Measurements from ENCODE around the gene PLEKHG4. TPM values are rescaled to one million over a fixed set of nuclear protein-coding genes. Genes with fewer than 3 reads are reported as not detected.

The PLEKHG4 gene
- polyA plus RNA-seq, 1 donor = 14.2 TPM

DNA sequence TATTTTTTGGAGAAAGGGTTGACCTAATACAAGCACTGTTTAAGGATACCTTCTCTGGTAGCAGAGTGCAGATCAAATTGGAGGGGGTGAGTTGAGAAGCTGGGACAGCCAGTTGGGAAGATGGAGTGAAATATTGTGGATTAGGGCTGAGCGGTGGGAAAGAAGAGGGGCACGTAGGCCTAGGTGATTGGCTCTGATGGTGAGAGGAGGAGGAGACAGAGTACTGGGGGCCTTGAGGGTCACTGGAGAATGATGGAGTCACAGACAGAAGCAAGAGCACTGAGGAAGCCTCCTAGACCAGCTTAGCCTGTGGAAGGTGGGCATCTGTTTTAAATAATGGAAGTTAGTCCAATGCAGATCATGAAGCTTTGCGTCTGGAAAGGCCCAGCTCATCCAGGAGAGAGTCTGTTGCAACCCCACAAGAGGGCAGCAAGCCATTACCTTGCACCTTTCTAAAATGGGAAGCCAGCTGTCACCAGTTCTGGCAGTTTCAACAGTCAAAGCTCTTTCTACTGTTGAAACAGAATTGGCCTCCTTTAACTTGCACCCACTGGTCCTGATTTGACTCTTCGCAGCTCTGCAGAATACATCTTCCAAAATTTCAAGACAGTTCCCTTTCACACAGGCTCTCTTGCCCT, 18.8 kb upstream of the PLEKHG4 start:
- no peak for DNase-seq

DNA sequence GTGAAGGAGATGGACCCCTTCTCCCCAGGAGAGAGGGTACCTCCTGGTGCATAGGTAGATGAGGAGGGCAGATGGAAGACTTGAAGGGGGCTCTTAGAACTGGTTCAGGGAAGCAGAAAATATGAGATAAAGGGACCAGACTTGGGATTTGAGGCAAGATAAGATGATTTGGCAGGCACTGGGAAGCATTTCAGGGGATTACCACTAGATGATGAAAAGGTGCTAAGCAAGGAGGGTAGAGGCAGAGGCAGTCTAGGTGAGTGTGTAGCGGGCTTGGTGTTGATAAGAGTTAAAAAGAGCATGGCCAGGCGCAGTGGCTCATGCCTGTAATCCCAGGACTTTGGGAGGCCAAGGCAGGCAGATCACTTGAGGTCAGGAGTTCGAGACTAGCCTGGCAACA, 16.1 kb upstream of the PLEKHG4 start:
- no peak for DNase-seq

DNA sequence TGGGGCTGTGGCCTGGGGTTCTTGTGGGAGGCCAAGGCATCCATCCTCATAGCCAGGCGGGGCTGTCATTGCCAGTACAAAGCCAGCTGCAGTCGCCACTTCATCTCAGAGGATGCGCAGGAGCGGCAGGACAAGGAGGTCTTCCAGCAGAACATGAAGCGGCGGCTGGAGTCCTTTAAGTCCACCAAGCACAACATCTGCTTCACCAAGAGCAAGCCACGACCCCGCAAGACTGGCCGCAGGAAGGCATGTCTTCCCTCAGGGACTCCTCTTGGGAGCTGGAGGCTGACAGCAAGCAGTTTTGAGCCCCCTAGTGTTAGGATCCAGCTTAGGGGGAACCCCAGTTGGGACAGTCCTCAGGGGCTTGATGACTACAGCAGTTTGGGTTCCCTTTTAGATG, 15.1 kb upstream of the PLEKHG4 start:
- no peak for DNase-seq

DNA sequence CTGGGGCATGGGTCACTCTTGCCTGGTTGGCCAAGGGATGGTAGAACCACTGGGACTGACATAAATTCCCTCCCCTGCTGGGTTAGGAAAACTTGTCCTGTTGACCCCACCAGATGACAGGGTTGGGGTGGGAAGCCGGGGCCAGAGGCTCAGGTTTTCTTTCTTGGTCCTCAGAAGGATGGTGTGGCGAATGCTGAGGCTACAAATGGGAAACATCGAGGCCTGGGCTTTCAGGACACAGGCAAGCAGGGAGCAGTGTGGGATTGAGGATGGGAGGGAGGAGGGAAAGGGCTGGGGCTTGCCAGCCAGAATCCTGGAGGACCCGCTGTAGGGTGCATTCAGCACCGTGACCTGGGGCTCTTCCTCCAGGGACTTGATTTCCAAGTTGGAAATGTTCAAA, 14.5 kb upstream of the PLEKHG4 start:
- DNase-seq = no peak

DNA sequence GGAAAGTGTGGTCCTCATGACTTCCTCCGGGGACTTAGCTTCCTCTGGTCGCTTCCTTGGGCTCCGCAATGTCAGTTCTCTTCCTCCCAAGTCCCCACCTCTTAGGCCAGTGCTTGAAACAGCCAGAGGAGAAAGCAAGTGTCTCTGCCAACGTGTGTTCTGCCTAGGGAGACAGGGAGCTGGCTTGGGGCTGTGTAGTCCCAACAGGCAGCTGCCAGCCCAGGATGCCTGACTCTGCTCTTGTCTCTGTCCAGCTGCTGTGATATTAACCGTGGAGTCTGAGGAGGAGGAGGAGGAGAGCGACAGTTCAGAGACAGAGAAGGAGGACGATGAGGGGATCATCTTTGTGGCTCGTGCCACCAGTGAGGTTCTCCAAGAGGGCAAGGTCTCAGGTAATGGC, 13.5 kb upstream of the PLEKHG4 start:
- no peak for DNase-seq

DNA sequence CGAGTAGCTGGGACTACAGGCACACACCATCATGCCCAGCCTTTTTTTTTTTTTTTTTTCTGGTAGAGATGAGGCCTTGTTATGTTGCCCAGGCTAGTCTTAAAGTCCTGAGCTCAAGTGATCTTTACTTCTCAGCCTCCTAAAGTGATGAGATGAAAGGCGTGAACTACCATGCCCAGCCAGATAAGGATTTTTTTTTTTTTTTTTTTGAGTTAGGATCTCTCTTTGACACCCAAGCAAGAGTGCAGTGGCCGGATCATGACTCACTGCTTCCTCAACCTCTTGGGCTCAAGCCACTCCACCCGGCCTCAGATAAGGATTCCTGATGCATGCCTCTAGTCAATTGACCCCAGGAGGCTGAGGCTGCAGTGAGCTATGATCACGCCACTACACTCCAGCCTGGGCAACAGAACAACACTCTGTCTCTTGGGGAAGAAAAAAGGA, 11.2 kb upstream of the PLEKHG4 start:
- DNase-seq = no peak

DNA sequence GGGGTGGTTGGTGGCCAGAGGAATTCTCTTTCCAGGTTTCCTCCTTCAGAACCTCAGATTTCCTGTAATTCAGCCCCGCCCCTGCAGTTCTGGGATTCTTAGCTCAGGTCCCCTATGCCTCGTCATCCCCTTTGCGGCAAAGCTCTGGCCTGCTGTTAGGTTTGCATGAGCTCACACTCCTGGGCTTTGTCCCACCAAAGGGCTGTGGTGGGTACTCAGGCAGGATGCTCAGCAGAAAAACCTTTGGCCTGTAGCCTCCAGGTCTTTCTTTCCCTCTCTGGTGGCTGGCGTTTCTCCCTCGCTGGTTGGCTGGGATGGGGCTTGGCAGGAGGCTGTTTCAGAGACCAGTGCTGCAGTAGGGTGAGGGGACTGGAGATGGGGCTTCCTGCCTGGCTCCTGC, 9.6 kb upstream of the PLEKHG4 start:
- DNase-seq = no peak

DNA sequence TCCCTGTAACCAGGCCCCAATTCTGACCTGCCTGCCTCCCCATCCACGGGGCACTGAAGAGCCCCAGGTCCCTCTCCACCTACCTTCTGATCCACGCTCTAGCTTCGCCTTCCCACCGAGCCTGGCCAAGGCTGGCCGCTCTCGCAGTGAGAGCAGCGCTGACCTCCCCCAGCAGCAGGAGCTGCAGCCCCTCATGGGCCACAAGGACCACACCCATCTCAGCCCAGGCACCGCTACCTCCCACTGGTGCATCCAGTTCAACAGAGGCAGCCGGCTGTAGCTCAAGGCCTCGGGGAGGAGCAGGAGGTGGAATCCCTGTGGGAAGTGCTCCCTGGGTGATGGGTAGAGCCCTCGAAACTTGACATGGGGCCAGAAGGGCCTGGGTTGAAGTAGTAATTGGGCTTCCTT, 8.4 kb upstream of the PLEKHG4 start:
- DNase-seq = no peak

DNA sequence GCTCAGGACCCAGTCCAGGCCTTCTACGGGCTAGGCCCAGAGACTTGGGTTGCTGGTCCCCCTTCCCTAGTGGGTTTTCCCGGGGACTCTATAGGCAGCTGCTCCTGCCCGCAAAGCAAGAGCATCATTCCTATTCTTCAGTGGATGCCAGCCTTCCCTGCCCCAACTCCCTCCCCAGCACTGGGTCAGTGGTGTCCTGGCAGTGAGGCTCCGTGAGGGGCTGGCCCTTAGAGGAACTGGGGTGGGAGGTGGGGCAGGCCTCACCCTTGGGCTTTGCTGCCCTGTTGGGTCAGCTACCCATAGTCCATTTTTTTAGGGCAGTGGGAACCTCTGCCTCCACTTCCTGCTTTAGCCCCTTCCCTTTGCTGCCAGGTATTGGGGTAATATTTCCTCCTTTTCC, 7.9 kb upstream of the PLEKHG4 start:
- DNase-seq = no peak

DNA sequence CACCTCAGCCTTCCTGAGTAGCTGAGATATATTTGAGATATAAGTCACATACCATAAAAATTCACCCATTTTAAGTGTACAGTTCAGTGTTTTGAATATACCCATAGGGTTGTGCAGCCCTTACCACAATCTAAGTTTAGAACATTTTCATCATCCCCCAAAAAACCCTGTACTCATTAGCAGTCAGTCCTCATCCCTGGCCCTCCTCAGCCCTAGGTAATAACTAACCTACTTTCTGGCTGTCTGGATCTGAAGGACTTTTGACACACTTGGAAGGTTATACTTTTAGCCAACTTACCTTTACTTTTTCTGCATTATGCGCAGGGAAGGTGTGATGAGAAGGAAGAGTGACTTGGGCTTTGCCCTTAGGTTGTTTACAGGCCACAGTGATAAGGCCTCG, 4.0 kb upstream of the PLEKHG4 start:
- DNase-seq = no peak

DNA sequence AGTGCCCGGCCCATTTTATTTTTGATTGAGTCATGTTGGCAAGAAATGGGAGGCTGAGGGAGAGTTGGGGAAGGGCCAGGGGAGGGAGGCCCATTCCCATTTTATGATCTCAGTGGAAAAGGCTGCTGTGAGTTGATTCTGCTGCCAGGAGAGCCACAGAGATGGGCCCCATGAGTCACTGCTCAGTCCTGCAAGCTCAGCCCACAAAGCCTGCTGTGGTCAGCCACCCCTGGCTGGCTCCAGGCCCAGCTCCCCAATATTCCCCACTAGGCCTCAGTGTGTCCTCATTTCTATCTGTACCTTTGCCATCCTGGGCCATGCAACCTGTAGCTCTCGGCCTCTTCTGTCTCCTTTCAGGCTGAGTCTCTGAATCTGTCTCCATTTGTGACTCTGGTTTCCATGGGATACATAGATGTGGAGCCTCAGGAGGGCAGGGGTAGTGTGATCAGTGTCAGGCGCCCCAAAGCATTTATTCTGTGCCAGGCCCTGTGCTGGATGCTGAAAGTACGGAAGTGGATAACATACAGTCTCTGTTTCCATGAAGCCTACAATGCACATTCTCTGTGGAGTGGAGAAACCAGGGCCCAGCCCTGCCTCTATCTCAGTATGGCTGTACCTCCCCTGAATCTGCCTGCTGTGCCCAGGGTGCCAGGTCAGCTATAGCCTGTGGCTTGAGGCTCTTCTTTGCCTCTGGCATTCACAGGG, 1.9 kb upstream of the PLEKHG4 start:
- DNase-seq = no peak

DNA sequence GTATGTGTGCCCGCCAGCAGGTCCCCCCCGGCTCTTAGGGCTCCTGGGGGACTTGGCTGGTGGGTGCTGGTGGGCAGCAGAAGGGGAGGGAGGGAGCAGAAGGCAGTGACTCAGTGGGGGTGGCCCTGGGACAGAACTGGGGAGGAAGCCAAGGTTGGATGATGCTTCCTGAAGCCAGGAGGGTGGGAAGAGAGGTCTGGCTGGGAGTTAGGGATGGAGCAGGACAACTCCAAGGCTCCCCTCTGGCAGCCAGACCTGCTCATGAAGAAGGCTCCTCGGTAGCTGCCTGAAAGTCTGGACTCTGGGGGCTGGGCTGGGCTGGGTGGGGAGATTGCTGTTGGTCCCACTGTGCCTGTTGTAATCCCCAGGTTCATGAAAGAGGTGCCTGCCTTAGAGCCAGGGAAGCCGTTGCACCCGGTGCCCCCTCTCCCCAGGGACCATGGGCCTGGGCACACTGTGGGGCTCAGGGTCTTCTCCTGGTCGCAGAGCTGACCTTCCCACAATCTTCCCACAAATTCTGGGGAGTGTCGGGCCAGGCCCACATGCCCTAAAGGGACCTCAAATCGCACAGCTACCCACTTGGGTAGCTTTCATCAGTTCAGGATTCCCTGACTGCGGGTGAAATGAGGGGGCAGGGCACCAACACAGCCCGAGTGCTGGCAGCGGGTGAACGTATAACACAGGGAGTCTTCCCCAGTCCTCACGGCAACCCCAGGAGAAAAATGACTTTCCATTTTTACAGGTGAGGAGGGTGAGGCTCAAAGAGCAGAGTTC, 1.1 kb upstream of the PLEKHG4 start:
- DNase-seq = no peak

DNA sequence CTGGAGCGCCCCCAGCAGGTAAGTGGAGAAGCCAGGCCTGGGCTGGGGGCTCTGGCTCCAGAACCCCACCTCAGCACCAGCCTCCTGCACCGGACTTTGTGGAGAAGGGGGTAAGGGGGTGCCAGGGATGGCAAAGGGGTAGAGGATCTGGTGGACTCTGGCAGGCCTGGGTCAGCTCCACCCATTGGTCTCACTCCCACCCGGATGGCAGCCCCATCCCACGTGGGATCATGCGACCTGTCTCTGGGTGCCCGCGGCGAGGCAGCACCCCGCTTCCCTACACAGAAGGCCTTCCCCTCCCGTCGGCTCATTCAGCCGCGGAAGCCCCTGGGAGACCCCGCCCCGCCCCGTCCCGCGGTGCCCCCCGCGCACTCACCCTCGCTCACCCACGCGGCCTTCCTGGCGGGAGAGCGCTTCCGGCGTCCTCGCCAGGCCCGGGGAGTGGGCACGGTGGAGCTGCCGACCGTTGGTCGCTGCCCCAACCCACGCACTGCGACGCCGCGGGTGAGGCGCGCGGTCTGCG, 498 bp upstream of the PLEKHG4 start:
- DNase-seq = no peak

DNA sequence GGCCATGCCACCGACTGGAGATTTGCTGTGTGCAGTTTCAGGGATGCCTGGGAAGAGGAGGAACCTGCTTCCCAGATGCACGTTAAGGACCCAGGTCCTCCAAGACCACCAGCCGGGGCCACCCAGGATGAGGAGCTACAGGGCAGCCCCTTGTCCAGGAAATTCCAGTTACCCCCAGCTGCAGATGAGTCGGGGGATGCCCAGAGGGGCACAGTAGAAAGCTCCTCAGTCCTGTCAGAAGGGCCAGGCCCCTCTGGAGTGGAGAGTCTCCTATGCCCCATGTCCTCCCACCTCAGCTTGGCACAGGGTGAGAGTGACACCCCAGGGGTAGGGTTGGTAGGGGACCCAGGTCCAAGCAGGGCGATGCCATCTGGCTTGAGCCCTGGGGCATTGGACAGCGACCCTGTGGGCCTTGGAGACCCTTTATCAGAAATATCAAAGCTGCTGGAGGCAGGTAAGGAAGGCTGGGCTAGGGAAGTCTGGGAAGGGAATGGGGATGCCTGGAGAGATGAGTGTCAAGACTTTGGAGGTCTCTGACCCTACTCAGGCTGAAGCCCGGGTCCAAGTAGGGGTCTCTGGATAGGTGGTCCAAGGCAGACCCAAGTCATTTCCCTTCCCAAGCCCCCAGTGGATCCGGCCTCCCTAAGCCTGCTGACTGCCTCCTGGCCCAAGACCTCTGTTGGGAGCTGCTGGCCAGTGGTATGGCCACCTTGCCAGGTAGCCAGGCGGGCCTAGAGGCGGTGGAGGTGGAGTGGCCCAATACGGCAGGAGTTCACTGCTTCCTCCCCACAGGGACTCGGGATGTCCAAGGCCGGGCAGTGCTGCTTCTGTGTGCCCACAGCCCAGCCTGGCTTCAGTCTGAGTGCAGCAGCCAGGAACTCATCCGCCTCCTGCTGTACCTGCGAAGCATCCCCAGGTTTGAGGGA, 1.0 kb downstream of the PLEKHG4 start:
- DNase-seq = no peak

DNA sequence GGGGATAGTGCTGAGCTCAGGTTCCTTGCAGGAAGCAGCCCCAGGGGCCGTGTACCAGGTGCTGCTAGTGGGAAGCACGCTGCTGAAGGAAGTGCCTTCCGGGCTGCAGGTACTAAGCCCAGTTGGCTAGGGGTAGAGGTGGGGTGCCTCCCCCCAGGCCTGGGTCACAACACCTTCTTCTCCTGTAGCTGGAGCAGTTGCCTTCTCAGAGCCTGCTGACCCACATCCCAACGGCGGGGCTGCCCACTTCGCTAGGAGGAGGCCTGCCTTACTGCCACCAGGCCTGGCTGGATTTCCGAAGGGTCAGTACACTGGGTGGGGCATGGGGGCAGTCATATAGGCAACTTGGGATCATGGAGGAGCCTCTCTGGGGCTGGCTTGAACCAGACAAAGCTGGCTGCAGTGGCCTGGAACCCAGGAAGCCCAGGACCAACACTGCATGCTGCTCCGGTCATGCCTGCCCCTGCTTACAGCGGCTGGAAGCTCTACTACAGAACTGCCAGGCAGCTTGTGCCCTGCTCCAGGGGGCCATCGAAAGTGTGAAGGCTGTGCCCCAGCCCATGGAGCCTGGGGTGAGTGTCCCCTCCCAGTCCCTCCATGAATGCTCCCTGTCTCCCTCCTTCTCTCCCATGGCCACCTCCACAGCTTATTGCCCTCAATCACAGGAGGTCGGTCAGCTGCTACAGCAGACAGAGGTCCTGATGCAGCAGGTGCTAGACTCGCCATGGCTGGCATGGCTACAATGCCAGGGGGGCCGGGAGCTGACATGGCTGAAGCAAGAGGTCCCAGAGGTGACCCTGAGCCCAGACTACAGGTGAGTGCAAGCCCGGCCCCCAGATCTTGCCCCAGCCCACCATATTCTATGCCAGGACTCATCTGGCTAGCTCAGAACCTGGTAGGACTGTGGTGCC, 2.5 kb downstream of the PLEKHG4 start:
- no peak for DNase-seq

DNA sequence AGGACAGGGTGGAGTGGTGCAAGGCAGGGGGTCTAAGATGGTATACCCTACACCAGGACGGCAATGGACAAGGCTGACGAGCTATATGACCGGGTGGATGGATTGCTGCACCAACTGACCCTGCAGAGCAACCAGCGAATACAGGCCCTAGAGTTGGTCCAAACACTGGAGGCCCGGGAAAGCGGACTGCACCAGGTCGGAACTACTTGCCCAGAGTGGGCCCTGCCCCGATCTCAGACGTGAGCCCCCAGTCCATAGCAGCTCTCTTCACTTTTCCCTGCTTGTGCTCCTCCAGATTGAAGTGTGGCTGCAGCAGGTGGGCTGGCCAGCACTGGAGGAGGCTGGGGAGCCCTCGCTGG, 3.1 kb downstream of the PLEKHG4 start:
- DNase-seq = no peak

DNA sequence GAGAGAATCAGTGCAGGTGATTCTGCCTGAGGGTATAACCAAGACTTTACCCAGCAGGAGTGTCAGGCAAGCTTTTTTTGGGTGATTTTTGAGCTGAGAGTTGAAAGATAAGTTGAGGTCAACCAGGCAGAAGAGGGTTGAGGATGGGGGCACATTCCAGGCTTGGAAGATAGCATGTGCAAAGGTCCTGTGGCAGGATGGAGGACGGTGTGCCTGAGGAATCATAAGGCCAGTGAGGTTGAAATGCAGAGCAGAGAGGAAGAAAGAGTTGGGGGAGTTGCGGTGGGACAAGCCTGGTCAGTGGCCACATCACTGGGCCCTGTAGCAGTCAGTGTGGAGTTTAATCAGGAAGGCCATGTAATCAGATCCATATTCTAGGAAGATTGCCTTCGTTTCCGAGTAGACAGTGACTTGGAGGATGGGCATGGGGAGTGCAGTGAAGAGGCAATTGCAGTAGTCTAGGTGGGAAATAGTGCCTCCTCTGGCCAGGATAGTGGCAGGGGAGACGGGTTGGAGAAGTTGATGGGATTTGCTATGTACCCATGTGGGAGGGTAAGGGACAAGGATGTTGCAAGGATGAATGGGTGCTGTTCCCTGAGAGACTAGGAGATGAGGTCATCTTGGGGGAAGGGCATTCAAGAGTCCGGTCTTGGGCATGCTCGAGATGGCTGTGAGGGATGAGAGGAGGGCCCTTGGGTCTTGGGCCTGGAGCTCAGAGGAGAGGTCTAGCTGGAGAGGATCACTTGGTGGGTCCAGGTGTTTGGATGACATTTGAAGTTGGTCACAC, 3.9 kb downstream of the PLEKHG4 start:
- DNase-seq = no peak

DNA sequence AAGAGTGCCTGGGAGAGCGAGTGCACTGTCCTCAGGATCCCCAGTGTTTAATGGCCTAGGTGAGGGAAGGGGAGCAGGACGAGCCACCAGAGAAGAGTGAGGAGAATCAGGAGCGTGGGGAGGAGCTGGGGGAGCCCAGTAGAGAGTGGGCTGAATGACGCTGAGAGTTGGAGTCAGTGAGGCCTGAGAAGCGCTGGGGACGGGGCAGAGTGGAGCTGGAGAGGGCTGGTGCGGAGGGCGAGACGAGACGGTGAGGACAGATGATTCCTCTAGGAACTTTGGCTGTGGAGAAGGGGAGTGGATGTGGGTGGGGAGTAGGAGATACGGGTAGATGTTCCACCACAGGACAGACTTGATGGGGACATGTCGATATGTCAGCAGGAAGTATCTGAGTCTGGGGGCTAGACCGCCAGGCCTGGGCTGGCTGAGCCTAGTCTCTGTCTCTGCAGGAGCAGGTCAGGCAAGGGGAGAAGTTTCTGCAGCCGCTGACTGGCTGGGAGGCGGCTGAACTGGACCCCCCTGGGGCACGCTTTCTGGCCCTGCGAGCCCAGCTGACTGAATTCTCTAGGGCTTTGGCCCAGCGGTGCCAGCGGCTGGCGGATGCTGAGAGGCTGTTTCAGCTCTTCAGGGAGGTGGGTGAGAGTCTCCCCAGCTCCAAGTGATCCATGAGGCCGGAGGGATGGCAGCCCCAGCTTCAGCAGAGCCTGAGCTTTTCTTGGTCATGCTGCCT, 4.7 kb downstream of the PLEKHG4 start:
- DNase-seq = no peak
